ENCODE measurements around the gene PUS7. TPM values are rescaled to one million over a fixed set of nuclear protein-coding genes. Genes with fewer than 3 reads are reported as not detected.
"Not testable (repeated sequence)": the region's sequence is repeated elsewhere in the genome, so short reads cannot be mapped to it uniquely, and the experiment has no call there.

The PUS7 gene
- total and polyA plus RNA-seq, 7 experiments from 2014 or later, result 4.0 to 16.5 (median 5.4) TPM

- no peaks in the 10 kb centered on the region for H3K27me3 ChIP-seq (ENCODE audit: control insufficient read depth in 2 of 2, insufficient read depth in 2 of 2, low read length in 2 of 2)
- H3K36me3 ChIP-seq (ENCODE audit: control insufficient read depth in 2 of 3, insufficient read depth in 3 of 3, low read length in 3 of 3), result no peaks in the 10 kb centered on the region
- H3K9me3 ChIP-seq (ENCODE audit: control insufficient read depth in 2 of 3, low read length in 3 of 3), result no peaks in the 10 kb centered on the region
- Mint-ChIP-seq H3K27me3 (no peaks in the 10 kb centered on the region), H3K9me3 (no peaks in the 10 kb centered on the region), H3K27ac (no peak overlapping the region), H3K4me3 (no peak overlapping the region), H3K36me3 (no peaks in the 10 kb centered on the region), H3K4me1 (peaks cover 13 to 21% (median 17%) of the 10 kb centered on the region in 7 donors)
- ATAC-seq (peak; percentile 76), DNase-seq (no peak)
- peaks cover 8 to 18% of the 10 kb centered on the region in 2 donors for H3K4me1 ChIP-seq (ENCODE audit: control insufficient read depth in 2 of 2, insufficient read depth in 2 of 2, low read length in 2 of 2)
- CTCF ChIA-PET, result interaction anchor here (1.1 kb wide), 1 partner anchor 67 kb away, joined by 3 read pairs; no protein-coding TSS in a partner anchor
- intact Hi-C loops (cut with micrococcal nuclease), result no loop called here
- no peak overlapping the region for H3K4me3 ChIP-seq (ENCODE audit: low read length)
- H3K27ac ChIP-seq (ENCODE audit: low read depth, low read length), result no peak overlapping the region
- POLR2A ChIA-PET, result no interaction called here
These were observed 77.6 kb downstream of the PUS7 start for GRCh38 chr7:105444342-105444987.

GRCh38 chr7:105442214-105442613 lies 79.9 kb downstream of the PUS7 start:
- H3K27ac ChIP-seq (ENCODE audit: low read depth, low read length); ATAC-seq; H3K27me3 Mint-ChIP-seq; H3K4me3 ChIP-seq (ENCODE audit: low read length); H3K36me3 ChIP-seq (ENCODE audit: control insufficient read depth in 2 of 3, insufficient read depth in 3 of 3, low read length in 3 of 3); H3K9me3 Mint-ChIP-seq; H3K4me3 Mint-ChIP-seq; H3K36me3 Mint-ChIP-seq; H3K27me3 ChIP-seq (ENCODE audit: control insufficient read depth in 2 of 2, insufficient read depth in 2 of 2, low read length in 2 of 2); DNase-seq; H3K4me1 Mint-ChIP-seq; H3K4me1 ChIP-seq (ENCODE audit: control insufficient read depth in 2 of 2, insufficient read depth in 2 of 2, low read length in 2 of 2); intact Hi-C loops (cut with micrococcal nuclease); H3K9me3 ChIP-seq (ENCODE audit: control insufficient read depth in 2 of 3, low read length in 3 of 3); H3K27ac Mint-ChIP-seq; POLR2A ChIA-PET: not testable (repeated sequence)
- CTCF ChIA-PET, result interaction anchor here (0.6 kb wide), 2 partner anchors 8 to 109 kb away, joined by 3 read pairs; no protein-coding TSS in a partner anchor

- Mint-ChIP-seq H3K4me1 (peaks cover 0 to 4% (median 0%) of the 10 kb centered on the region in 7 donors), H3K9me3 (peaks cover 0 to 2% (median 0%) of the 10 kb centered on the region in 11 donors), H3K27ac (peak overlapping the region in 1 of 9 donors; percentile 30), H3K27me3 (no peaks in the 10 kb centered on the region), H3K36me3 (no peaks in the 10 kb centered on the region), H3K4me3 (no peak overlapping the region)
- DNase-seq (no peak), ATAC-seq (no peak)
- ChIA-PET CTCF (interaction anchor here (0.6 kb wide), 1 partner anchor 360 kb away, joined by 4 read pairs; no protein-coding TSS in a partner anchor), POLR2A (no interaction called here)
- intact Hi-C loops (cut with micrococcal nuclease), result no loop called here
- Histone ChIP-seq H3K9me3 (ENCODE audit: control insufficient read depth in 2 of 3, low read length in 3 of 3) (no peaks in the 10 kb centered on the region), H3K27me3 (ENCODE audit: control insufficient read depth in 2 of 2, insufficient read depth in 2 of 2, low read length in 2 of 2) (no peaks in the 10 kb centered on the region), H3K36me3 (ENCODE audit: control insufficient read depth in 2 of 3, insufficient read depth in 3 of 3, low read length in 3 of 3) (no peaks in the 10 kb centered on the region), H3K4me1 (ENCODE audit: control insufficient read depth in 2 of 2, insufficient read depth in 2 of 2, low read length in 2 of 2) (no peaks in the 10 kb centered on the region), H3K4me3 (ENCODE audit: low read length) (no peak overlapping the region), H3K27ac (ENCODE audit: low read depth, low read length) (no peak overlapping the region)
These were observed 82.7 kb downstream of the PUS7 start for GRCh38 chr7:105439174-105439893.

- Histone ChIP-seq H3K4me3 (ENCODE audit: low read length) (no peak overlapping the region), H3K27ac (ENCODE audit: low read depth, low read length) (no peak overlapping the region), H3K4me1 (ENCODE audit: control insufficient read depth in 2 of 2, insufficient read depth in 2 of 2, low read length in 2 of 2) (no peaks in the 10 kb centered on the region), H3K9me3 (ENCODE audit: control insufficient read depth in 2 of 3, low read length in 3 of 3) (no peaks in the 10 kb centered on the region), H3K36me3 (ENCODE audit: control insufficient read depth in 2 of 3, insufficient read depth in 3 of 3, low read length in 3 of 3) (no peaks in the 10 kb centered on the region), H3K27me3 (ENCODE audit: control insufficient read depth in 2 of 2, insufficient read depth in 2 of 2, low read length in 2 of 2) (no peaks in the 10 kb centered on the region)
- no peak for DNase-seq
- Mint-ChIP-seq H3K4me1 (peaks cover 0 to 4% (median 0%) of the 10 kb centered on the region in 7 donors), H3K36me3 (no peaks in the 10 kb centered on the region), H3K4me3 (no peak overlapping the region), H3K27me3 (no peaks in the 10 kb centered on the region), H3K9me3 (peaks cover 0 to 2% (median 0%) of the 10 kb centered on the region in 11 donors), H3K27ac (peak overlapping the region in 1 of 9 donors; percentile 30)
- ChIA-PET CTCF (interaction anchor here (0.6 kb wide), 1 partner anchor 359 kb away, joined by 4 read pairs; no protein-coding TSS in a partner anchor), POLR2A (no interaction called here)
- intact Hi-C loops (cut with micrococcal nuclease), result no loop called here
- ATAC-seq, result no peak
These were observed 83.3 kb downstream of the PUS7 start for GRCh38 chr7:105438847-105439173.

- Mint-ChIP-seq H3K36me3 (no peaks in the 10 kb centered on the region), H3K4me1 (peaks cover 0 to 4% (median 0%) of the 10 kb centered on the region in 7 donors), H3K9me3 (peaks cover 0 to 2% (median 0%) of the 10 kb centered on the region in 11 donors), H3K27me3 (no peaks in the 10 kb centered on the region), H3K27ac (peak overlapping the region in 1 of 9 donors; percentile 13), H3K4me3 (no peak overlapping the region)
- Histone ChIP-seq H3K4me3 (ENCODE audit: low read length) (no peak overlapping the region), H3K4me1 (ENCODE audit: control insufficient read depth in 2 of 2, insufficient read depth in 2 of 2, low read length in 2 of 2) (no peaks in the 10 kb centered on the region), H3K9me3 (ENCODE audit: control insufficient read depth in 2 of 3, low read length in 3 of 3) (no peaks in the 10 kb centered on the region), H3K36me3 (ENCODE audit: control insufficient read depth in 2 of 3, insufficient read depth in 3 of 3, low read length in 3 of 3) (no peaks in the 10 kb centered on the region), H3K27ac (ENCODE audit: low read depth, low read length) (no peak overlapping the region), H3K27me3 (ENCODE audit: control insufficient read depth in 2 of 2, insufficient read depth in 2 of 2, low read length in 2 of 2) (no peaks in the 10 kb centered on the region)
- intact Hi-C loops (cut with micrococcal nuclease), result no loop called here
- ATAC-seq (no peak), DNase-seq (no peak)
- ChIA-PET POLR2A (no interaction called here), CTCF (no interaction called here)
These were observed 83.8 kb downstream of the PUS7 start for GRCh38 chr7:105438254-105438653.

GRCh38 chr7:105437356-105437755 lies 84.7 kb downstream of the PUS7 start:
- H3K4me3 Mint-ChIP-seq; H3K9me3 Mint-ChIP-seq; H3K27me3 Mint-ChIP-seq; H3K9me3 ChIP-seq (ENCODE audit: control insufficient read depth in 2 of 3, low read length in 3 of 3); H3K36me3 Mint-ChIP-seq; H3K27ac Mint-ChIP-seq; H3K4me1 Mint-ChIP-seq; H3K36me3 ChIP-seq (ENCODE audit: control insufficient read depth in 2 of 3, insufficient read depth in 3 of 3, low read length in 3 of 3); H3K4me1 ChIP-seq (ENCODE audit: control insufficient read depth in 2 of 2, insufficient read depth in 2 of 2, low read length in 2 of 2); H3K27me3 ChIP-seq (ENCODE audit: control insufficient read depth in 2 of 2, insufficient read depth in 2 of 2, low read length in 2 of 2); H3K4me3 ChIP-seq (ENCODE audit: low read length); DNase-seq; POLR2A ChIA-PET; CTCF ChIA-PET; ATAC-seq; H3K27ac ChIP-seq (ENCODE audit: low read depth, low read length); intact Hi-C loops (cut with micrococcal nuclease): not testable (repeated sequence)
